ENCODE measurements around the gene JOSD1. TPM values are rescaled to one million over a fixed set of nuclear protein-coding genes. Genes with fewer than 3 reads are reported as not detected.

JOSD1 gene
- total RNA-seq, 2 donors from 2014 or later, result 21.2 to 26.7 TPM

DNA sequence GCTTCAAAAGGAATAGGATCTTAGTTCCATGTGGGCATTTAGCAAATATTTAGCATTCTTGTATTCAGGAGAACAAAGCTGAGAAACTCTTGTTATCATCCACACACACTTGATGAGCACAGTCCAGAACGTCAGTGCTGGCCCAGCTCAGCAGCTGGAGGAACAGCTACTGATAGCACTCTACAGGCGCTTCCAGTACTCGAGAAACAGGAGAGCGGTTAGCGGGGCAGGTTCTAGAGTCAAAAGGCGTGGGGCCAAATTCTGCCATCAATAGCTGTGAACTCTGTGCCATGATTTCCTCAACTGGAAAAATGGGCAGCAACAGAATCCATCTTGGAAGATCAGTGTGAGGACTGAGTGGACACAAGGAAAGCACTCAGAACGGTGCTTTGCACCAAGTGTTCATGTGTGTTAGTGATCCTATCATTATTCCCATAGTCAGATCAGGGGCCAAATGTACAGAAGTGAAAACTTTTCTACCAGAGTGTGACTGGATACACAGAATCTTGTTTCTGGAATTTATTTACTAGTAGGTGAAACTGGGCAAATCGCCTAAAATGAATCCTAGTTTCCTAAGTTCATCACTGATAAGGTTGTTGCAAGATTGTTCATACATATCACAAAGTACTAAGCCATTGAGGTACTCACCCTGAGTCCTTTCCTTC, 3.2 kb downstream of the JOSD1 start:
- H3K27me3 Mint-ChIP-seq (ENCODE audit: insufficient read depth), result no peaks in the 10 kb centered on the region
- H3K27ac Mint-ChIP-seq, result peak overlapping the region; percentile 6
- H3K4me1 Mint-ChIP-seq, result peaks cover 35% of the 10 kb centered on the region
- no peaks in the 10 kb centered on the region for H3K9me3 ChIP-seq (ENCODE audit: control insufficient read depth, low read length)
- peaks cover 5% of the 10 kb centered on the region for H3K4me1 ChIP-seq (ENCODE audit: control insufficient read depth, insufficient read depth, low read length)
- H3K27ac ChIP-seq (ENCODE audit: low read depth, low read length), result no peak overlapping the region
- no peaks in the 10 kb centered on the region for H3K9me3 Mint-ChIP-seq
- 88% methylated on average over 8 of the region's 8 CpGs for WGBS, 2 experiments (ENCODE audit: insufficient coverage in 1 of 2, insufficient read length in 1 of 2)
- peak overlapping the region; percentile 82 for H3K4me3 Mint-ChIP-seq
- DNase-seq, result no peak
- peak overlapping the region; percentile 86 for H3K4me3 ChIP-seq (ENCODE audit: low read length)
- H3K36me3 ChIP-seq (ENCODE audit: control insufficient read depth, insufficient read depth, low read length), result peaks cover 11% of the 10 kb centered on the region
- H3K9ac ChIP-seq (ENCODE audit: extremely low read depth, low read length, poor library complexity, severe bottlenecking), result no peak overlapping the region
- TF ChIP-seq, protein P1, sequence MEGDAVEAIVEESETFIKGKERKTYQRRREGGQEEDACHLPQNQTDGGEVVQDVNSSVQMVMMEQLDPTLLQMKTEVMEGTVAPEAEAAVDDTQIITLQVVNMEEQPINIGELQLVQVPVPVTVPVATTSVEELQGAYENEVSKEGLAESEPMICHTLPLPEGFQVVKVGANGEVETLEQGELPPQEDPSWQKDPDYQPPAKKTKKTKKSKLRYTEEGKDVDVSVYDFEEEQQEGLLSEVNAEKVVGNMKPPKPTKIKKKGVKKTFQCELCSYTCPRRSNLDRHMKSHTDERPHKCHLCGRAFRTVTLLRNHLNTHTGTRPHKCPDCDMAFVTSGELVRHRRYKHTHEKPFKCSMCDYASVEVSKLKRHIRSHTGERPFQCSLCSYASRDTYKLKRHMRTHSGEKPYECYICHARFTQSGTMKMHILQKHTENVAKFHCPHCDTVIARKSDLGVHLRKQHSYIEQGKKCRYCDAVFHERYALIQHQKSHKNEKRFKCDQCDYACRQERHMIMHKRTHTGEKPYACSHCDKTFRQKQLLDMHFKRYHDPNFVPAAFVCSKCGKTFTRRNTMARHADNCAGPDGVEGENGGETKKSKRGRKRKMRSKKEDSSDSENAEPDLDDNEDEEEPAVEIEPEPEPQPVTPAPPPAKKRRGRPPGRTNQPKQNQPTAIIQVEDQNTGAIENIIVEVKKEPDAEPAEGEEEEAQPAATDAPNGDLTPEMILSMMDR (conservative IDR thresholded peaks at IDR 0.05), result no peak
- peaks cover 37% of the 10 kb centered on the region for H3K36me3 Mint-ChIP-seq (ENCODE audit: low read depth)
- no peaks in the 10 kb centered on the region for H3K27me3 ChIP-seq (ENCODE audit: control insufficient read depth, insufficient read depth, low read length, poor library complexity, severe bottlenecking)

DNA sequence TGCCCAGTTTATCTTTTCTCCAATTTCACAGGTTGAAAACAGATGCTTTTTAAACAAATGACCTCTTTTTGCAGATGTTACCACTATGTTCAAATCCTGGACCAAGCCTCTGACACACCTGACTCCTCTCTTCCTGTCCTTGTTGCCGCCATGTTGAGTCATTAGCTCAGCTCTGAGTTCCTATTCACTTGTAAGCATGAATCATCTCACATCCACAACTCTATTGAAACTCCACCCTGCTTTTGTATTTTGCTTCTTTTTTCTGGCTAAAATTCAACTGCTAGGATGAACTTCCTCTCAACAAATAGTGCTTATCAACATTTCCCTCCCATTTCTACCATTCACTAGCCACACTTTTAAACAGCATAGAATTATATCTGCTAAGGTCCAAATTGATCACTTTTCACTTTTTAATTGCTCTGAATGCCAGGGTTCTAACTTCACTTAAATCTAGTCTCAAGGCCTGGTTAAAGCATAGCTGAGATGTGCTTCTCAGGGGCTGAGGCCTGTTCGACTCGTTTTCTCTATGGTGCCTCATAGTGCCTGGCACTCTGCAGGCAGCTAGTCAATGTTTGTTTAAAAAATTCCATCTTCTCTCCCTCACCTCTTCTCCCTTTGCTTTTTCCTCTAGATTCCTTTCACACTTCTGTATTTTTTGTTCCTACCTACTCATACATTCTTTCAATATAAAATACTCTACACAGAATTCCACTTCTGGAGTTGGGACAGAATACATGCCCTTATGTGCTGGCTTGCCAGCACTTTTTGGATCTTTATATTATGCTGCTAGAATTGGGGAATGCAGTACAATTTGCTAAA, 3.9 kb downstream of the JOSD1 start:
- Mint-ChIP-seq H3K9me3 (no peaks in the 10 kb centered on the region), H3K36me3 (ENCODE audit: low read depth) (peaks cover 40% of the 10 kb centered on the region), H3K4me3 (no peak overlapping the region), H3K4me1 (peaks cover 35% of the 10 kb centered on the region), H3K27me3 (ENCODE audit: insufficient read depth) (no peaks in the 10 kb centered on the region), H3K27ac (peak overlapping the region; percentile 2)
- DNase-seq, result no peak
- Histone ChIP-seq H3K4me1 (ENCODE audit: control insufficient read depth, insufficient read depth, low read length) (peaks cover 5% of the 10 kb centered on the region), H3K27ac (ENCODE audit: low read depth, low read length) (no peak overlapping the region), H3K4me3 (ENCODE audit: low read length) (peak overlapping the region; percentile 86), H3K9ac (ENCODE audit: extremely low read depth, low read length, poor library complexity, severe bottlenecking) (no peak overlapping the region), H3K9me3 (ENCODE audit: control insufficient read depth, low read length) (no peaks in the 10 kb centered on the region), H3K27me3 (ENCODE audit: control insufficient read depth, insufficient read depth, low read length, poor library complexity, severe bottlenecking) (no peaks in the 10 kb centered on the region), H3K36me3 (ENCODE audit: control insufficient read depth, insufficient read depth, low read length) (peaks cover 16% of the 10 kb centered on the region)
- 55 to 75% methylated on average over 3 of the region's 3 CpGs for WGBS, 2 experiments (ENCODE audit: insufficient coverage in 1 of 2, insufficient read length in 1 of 2)
- TF ChIP-seq, protein P1 (conservative IDR thresholded peaks at IDR 0.05), result no peak

DNA sequence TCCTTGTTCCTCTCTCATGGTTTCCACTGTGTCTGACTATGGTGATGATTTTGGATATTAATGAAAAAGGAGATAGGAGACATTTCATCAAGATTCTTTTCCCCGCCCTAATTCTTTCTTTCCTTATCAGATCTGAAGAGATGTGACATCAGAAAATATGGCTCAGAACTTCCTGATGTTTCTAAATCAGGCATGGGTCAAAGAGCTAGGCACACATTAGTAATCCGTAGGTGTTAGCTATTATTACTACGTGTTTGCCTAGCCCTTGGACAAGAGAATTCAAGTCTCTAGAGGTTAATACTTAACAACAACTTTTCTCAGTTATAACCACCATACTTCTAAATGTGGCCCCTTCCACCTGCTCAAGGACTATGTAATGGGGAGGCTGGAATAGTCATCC, 5.8 kb downstream of the JOSD1 start:
- H3K4me1 Mint-ChIP-seq, result peaks cover 35% of the 10 kb centered on the region
- Histone ChIP-seq H3K9me3 (ENCODE audit: control insufficient read depth, low read length) (no peaks in the 10 kb centered on the region), H3K27me3 (ENCODE audit: control insufficient read depth, insufficient read depth, low read length, poor library complexity, severe bottlenecking) (no peaks in the 10 kb centered on the region), H3K27ac (ENCODE audit: low read depth, low read length) (no peak overlapping the region), H3K4me3 (ENCODE audit: low read length) (no peak overlapping the region), H3K36me3 (ENCODE audit: control insufficient read depth, insufficient read depth, low read length) (peaks cover 34% of the 10 kb centered on the region), H3K9ac (ENCODE audit: extremely low read depth, low read length, poor library complexity, severe bottlenecking) (no peak overlapping the region), H3K4me1 (ENCODE audit: control insufficient read depth, insufficient read depth, low read length) (peaks cover 5% of the 10 kb centered on the region)
- WGBS, 2 experiments (ENCODE audit: insufficient coverage in 1 of 2, insufficient read length in 1 of 2), result 94 to 100% methylated on average over 3 of the region's 3 CpGs
- H3K27ac Mint-ChIP-seq, result no peak overlapping the region
- H3K4me3 Mint-ChIP-seq, result no peak overlapping the region
- peaks cover 49% of the 10 kb centered on the region for H3K36me3 Mint-ChIP-seq (ENCODE audit: low read depth)
- H3K9me3 Mint-ChIP-seq, result no peaks in the 10 kb centered on the region
- no peaks in the 10 kb centered on the region for H3K27me3 Mint-ChIP-seq (ENCODE audit: insufficient read depth)
- TF ChIP-seq, protein P1 (conservative IDR thresholded peaks at IDR 0.05), result no peak
- no peak for DNase-seq

All from endodermal cell (in vitro differentiated cells).